SK-N-MC (cell line): ENCODE results near the gene FHIT.

Source experiments
- EZH2 ChIP-seq: fragments of 200-600 bp; sonication (generic); IDR thresholded peaks from one replicate; pipeline ENCODE4 v1.6.1; 2017; ENCODE audit warnings: antibody characterized with exemption
- FOXP2 ChIP-seq: optimal IDR thresholded peaks from 2 replicates; pipeline ENCODE3; 2011; ENCODE audit warnings: mild to moderate bottlenecking, moderate library complexity; ENCODE audit not compliant: insufficient read depth; ENCODE audit errors: extremely low read length, control extremely low read depth
- POLR2AphosphoS5 ChIP-seq: IDR thresholded peaks from 2 replicates; pipeline ENCODE4 v1.6.1; 2012; ENCODE audit warnings: mild to moderate bottlenecking, low read depth, low read length, borderline replicate concordance

- TF ChIP-seq POLR2AphosphoS5 (no peak), EZH2 (no peak), FOXP2 (no peak)
Observed at GRCh38 chr3:60622349-60622748, 628.9 kb downstream of the FHIT start.
